Measurements from ENCODE around the gene FGGY. TPM values are rescaled to one million over a fixed set of nuclear protein-coding genes. Genes with fewer than 3 reads are reported as not detected.

Gene FGGY
- total RNA-seq, 1 donor from 2014 or later, result 16.4 TPM

- Mint-ChIP-seq H3K9me3 (no peaks in the 10 kb centered on the region), H3K27me3 (ENCODE audit: low read depth) (no peaks in the 10 kb centered on the region), H3K36me3 (ENCODE audit: low read depth) (peaks cover 9% of the 10 kb centered on the region), H3K4me1 (peaks cover 7% of the 10 kb centered on the region), H3K27ac (ENCODE audit: unreplicated experiment) (no peak overlapping the region), H3K4me3 (no peak overlapping the region)
- TF ChIP-seq CTCF (conservative IDR thresholded peaks at IDR 0.05), result no peak
- DNase-seq (ENCODE audit: low read depth, low spot score), result no peak
These were observed 200.7 kb downstream of the FGGY start for GRCh38 chr1:59497616-59498015.

GRCh38 chr1:59498640-59499039 is 201.7 kb downstream of the FGGY start:
- no peak for DNase-seq (ENCODE audit: low read depth, low spot score)
- Mint-ChIP-seq H3K9me3 (no peaks in the 10 kb centered on the region), H3K27me3 (ENCODE audit: low read depth) (no peaks in the 10 kb centered on the region), H3K4me3 (no peak overlapping the region), H3K4me1 (peaks cover 7% of the 10 kb centered on the region), H3K27ac (ENCODE audit: unreplicated experiment) (no peak overlapping the region), H3K36me3 (ENCODE audit: low read depth) (peaks cover 9% of the 10 kb centered on the region)
- no peak for TF ChIP-seq CTCF (conservative IDR thresholded peaks at IDR 0.05)

GRCh38 chr1:59499273-59499942 is 202.5 kb downstream of the FGGY start:
- TF ChIP-seq CTCF (conservative IDR thresholded peaks at IDR 0.05), result no peak
- no peaks in the 10 kb centered on the region for H3K27me3 Mint-ChIP-seq (ENCODE audit: low read depth)
- H3K27ac Mint-ChIP-seq (ENCODE audit: unreplicated experiment), result no peak overlapping the region
- no peaks in the 10 kb centered on the region for H3K9me3 Mint-ChIP-seq
- no peak for DNase-seq (ENCODE audit: low read depth, low spot score)
- no peak overlapping the region for H3K4me3 Mint-ChIP-seq
- peaks cover 6% of the 10 kb centered on the region for H3K36me3 Mint-ChIP-seq (ENCODE audit: low read depth)
- H3K4me1 Mint-ChIP-seq, result peaks cover 7% of the 10 kb centered on the region

GRCh38 chr1:59499943-59500569 is 203.2 kb downstream of the FGGY start:
- H3K27ac Mint-ChIP-seq (ENCODE audit: unreplicated experiment), result no peak overlapping the region
- no peaks in the 10 kb centered on the region for H3K9me3 Mint-ChIP-seq
- no peak for TF ChIP-seq CTCF (conservative IDR thresholded peaks at IDR 0.05)
- H3K27me3 Mint-ChIP-seq (ENCODE audit: low read depth), result no peaks in the 10 kb centered on the region
- peaks cover 7% of the 10 kb centered on the region for H3K4me1 Mint-ChIP-seq
- H3K4me3 Mint-ChIP-seq, result no peak overlapping the region
- peaks cover 6% of the 10 kb centered on the region for H3K36me3 Mint-ChIP-seq (ENCODE audit: low read depth)
- DNase-seq (ENCODE audit: low read depth, low spot score), result no peak

GRCh38 chr1:59500950-59501742 is 204.3 kb downstream of the FGGY start:
- Mint-ChIP-seq H3K27me3 (ENCODE audit: low read depth) (no peaks in the 10 kb centered on the region), H3K36me3 (ENCODE audit: low read depth) (peaks cover 2% of the 10 kb centered on the region), H3K9me3 (no peaks in the 10 kb centered on the region), H3K4me1 (peaks cover 7% of the 10 kb centered on the region), H3K4me3 (no peak overlapping the region), H3K27ac (ENCODE audit: unreplicated experiment) (no peak overlapping the region)
- DNase-seq (ENCODE audit: low read depth, low spot score), result no peak
- no peak for TF ChIP-seq CTCF (conservative IDR thresholded peaks at IDR 0.05)

All from neural crest cell (in vitro differentiated cells).